C1 segment of cervical spinal cord (tissue), 14 donors: ENCODE data around the gene IVNS1ABP.
"Not testable (repeated sequence)": the region's sequence is repeated elsewhere in the genome, so short reads cannot be mapped to it uniquely, and the experiment has no call there.

Source experiments
- DNase-seq, 14 donors: peaks; one replicate each; lab custom pipeline; 2025; lab: John Stamatoyannopoulos, UW

Gene IVNS1ABP

DNA sequence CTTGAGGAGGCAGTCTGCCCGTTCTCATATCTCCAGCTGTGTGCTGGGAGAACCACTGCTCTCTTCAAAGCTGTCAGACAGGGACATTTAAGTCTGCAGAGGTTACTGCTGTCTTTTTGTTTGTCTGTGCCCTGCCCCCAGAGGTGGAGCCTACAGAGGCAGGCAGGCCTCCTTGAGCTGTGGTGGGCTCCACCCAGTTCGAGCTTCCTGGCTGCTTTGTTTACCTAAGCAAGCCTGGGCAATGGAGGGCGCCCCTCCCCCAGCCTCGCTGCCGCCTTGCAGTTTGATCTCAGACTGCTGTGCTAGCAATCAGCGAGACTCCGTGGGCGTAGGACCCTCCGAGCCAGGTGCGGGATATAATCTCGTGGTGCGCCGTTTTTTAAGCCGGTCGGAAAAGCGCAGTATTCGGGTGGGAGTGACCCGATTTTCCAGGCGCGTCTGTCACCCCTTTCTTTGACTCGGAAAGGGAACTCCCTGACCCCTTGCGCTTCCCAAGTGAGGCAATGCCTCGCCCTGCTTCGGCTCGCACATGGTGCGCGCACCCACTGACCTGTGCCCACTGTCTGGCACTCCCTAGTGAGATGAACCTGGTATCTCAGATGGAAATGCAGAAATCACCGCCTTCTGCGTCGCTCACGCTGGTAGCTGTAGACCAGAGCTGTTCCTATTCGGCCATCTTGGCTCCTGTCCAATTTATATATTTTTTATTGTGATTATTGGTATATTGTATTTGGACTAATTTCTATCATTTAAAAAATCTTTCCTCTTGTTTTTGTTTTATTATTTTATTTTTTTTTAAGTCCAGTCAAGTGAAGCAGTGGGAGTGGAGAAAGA is 59.7 kb downstream of the IVNS1ABP start:
- not testable (repeated sequence) for DNase-seq

DNA sequence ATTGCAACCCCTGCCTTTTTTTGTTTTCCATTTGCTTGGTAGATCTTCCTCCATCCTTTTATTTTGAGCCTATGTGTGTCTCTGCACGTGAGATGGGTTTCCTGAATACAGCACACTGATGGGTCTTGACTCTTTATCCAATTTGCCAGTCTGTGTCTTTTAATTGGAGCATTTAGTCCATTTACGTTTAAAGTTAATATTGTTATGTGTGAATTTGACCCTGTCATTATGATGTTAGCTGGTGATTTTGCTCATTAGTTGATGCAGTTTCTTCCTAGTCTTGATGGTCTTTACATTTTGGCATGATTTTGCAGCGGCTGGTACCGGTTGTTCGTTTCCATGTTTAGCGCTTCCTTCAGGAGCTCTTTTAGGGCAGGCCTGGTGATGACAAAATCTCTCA is 61.4 kb downstream of the IVNS1ABP start:
- DNase-seq = not testable (repeated sequence)

DNA sequence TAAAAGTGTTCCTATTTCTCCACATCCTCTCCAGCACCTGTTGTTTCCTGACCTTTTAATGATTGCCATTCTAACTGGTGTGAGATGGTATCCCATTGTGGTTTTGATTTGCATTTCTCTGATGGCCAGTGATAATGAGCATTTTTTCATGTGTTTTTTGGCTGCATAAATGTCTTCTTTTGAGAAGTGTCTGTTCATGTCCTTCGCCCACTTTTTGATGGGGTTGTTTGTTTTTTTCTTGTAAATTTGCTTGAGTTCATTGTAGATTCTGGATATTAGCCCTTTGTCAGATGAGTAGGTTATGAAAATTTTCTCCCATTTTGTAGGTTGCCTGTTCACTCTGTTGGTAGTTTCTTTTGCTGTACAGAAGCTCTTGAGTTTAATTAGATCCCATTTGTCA is 64.6 kb downstream of the IVNS1ABP start:
- not testable (repeated sequence) for DNase-seq

DNA sequence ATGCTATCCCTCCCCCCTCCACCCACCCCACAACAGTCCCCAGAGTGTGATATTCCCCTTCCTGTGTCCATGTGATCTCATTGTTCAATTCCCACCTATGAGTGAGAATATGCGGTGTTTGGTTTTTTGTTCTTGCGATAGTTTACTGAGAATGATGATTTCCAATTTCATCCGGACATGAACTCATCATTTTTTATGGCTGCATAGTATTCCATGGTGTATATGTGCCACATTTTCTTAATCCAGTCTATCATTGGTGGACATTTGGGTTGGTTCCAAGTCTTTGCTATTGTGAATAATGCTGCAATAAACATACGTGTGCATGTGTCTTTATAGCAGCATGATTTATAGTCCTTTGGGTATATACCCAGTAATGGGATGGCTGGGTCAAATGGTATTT is 65.1 kb downstream of the IVNS1ABP start:
- DNase-seq = not testable (repeated sequence)

DNA sequence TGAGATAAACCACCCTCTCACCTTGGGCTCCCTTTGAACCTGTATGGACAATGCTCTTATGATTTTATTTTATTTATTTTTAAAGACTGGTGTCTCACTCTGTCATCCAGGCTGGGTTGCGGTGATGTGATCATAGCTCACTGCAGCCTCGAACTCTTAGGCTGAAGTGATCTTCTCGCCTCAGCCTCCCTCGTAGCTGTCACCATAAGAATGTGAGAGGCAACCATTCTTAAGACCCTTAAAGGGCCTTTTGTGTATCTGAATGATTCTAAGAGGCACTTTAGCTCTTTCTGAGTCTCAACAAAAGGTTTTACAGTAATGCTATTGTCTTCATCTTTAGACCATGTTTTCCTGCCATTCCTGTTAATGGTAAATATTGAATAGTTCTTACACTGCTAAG is 67.0 kb downstream of the IVNS1ABP start:
- DNase-seq = no peak

DNA sequence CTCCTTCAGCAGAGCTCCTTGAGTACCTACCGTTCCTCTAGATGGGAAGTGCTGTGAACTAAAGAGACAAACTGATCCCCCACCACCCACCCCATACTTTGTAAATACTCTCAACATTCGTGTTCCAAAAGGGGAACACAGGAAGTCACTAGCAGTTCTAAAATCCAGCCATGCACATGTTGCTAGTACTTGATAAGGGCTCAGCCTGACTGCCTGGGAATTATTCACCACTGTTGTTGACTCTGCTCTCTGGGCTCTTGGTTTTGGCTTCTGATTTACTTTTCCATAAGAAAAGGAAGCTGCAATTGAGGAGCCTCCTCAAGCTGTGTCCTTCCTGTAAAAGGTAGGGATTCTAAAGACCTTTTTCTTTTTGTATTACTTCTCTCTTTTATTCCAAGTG is 67.5 kb downstream of the IVNS1ABP start:
- DNase-seq = no peak
